Camera-type eye (tissue), 1 donor: ENCODE data around the gene SINHCAF. TPM values are rescaled to one million over a fixed set of nuclear protein-coding genes. Genes with fewer than 3 reads are reported as not detected.

Source experiments
- total RNA-seq: library from RNA; depleted of rRNA; stranded (reverse); fragments of >200 nt; gene quantifications from one replicate; pipeline ENCODE4 v1.2.3, GENCODE V29; 2014

The SINHCAF gene
- 162 TPM for total RNA-seq

GRCh38 chr12:31325877-31326631 lies at the start of gene SINHCAF:
SINHCAF (minus strand) TSS chr12:31326150; CDS start chr12:31298204, 27,946 bp downstream.

